Trophoblast cell (in vitro differentiated cells and primary cell): ENCODE measurements around the gene ATP10B.

ENCODE experiments used
- DNase-seq, 2 donors: peaks; one replicate each; pipeline ENCODE4 v3.0.0-alpha.2; 2016
- H2AFZ ChIP-seq: 2 replicates; pipeline ENCODE4 v1.6.1; 2013; ENCODE audit warnings: low read length, moderate library complexity, mild to moderate bottlenecking; ENCODE audit not compliant: insufficient read depth, poor library complexity
- H2AK5ac ChIP-seq: 2 replicates; pipeline ENCODE4 v1.6.1; 2013; ENCODE audit warnings: mild to moderate bottlenecking, low read length
- H2BK120ac ChIP-seq: 2 replicates; pipeline ENCODE4 v1.6.1; 2013; ENCODE audit warnings: low read length, mild to moderate bottlenecking, moderate library complexity; ENCODE audit not compliant: insufficient read depth, poor library complexity
- H2BK12ac ChIP-seq: 2 replicates; pipeline ENCODE4 v1.6.1; 2013; ENCODE audit warnings: mild to moderate bottlenecking, low read length, moderate library complexity
- H2BK5ac ChIP-seq: 2 replicates; pipeline ENCODE4 v1.6.1; 2013; ENCODE audit warnings: low read length, low read depth, moderate library complexity, mild to moderate bottlenecking; ENCODE audit not compliant: poor library complexity
- H3K14ac ChIP-seq: 2 replicates; pipeline ENCODE4 v1.6.1; 2013; ENCODE audit warnings: mild to moderate bottlenecking, low read length
- H3K18ac ChIP-seq: 2 replicates; pipeline ENCODE4 v1.6.1; 2013; ENCODE audit warnings: mild to moderate bottlenecking, low read length
- H3K23ac ChIP-seq: 2 replicates; pipeline ENCODE4 v1.6.1; 2013; ENCODE audit warnings: low read length
- H3K27ac ChIP-seq: 2 replicates; pipeline ENCODE4 v1.5.1; 2013; ENCODE audit warnings: low read depth, mild to moderate bottlenecking, inconsistent platforms, low read length, moderate library complexity
- H3K27me3 ChIP-seq: 2 replicates; pipeline ENCODE4 v1.6.1; 2013; ENCODE audit warnings: inconsistent platforms, mild to moderate bottlenecking, low read length, moderate library complexity; ENCODE audit not compliant: insufficient read depth
- H3K36me3 ChIP-seq, 2 experiments: 1 replicate in 1 of 2; 2 replicates in 1 of 2; pipeline ENCODE4 v1.6.1; 2013; ENCODE audit warnings: low read length in 2 of 2, mild to moderate bottlenecking in 2 of 2, moderate library complexity in 1 of 2; ENCODE audit not compliant: insufficient read depth in 2 of 2, control insufficient read depth in 1 of 2
- H3K4ac ChIP-seq: 2 replicates; pipeline ENCODE4 v1.6.1; 2013; ENCODE audit warnings: low read depth, mild to moderate bottlenecking, low read length, moderate library complexity
- H3K4me1 ChIP-seq, 2 experiments: 1 replicate in 1 of 2; 2 replicates in 1 of 2; pipeline ENCODE4 v1.6.1; 2013; ENCODE audit warnings: low read length in 2 of 2, mild to moderate bottlenecking in 2 of 2, moderate library complexity in 1 of 2; ENCODE audit not compliant: insufficient read depth in 2 of 2, control insufficient read depth in 1 of 2
- H3K4me2 ChIP-seq: 2 replicates; pipeline ENCODE4 v1.6.1; 2013; ENCODE audit warnings: inconsistent platforms, mild to moderate bottlenecking, low read length, moderate library complexity
- H3K4me3 ChIP-seq: 2 replicates; pipeline ENCODE4 v1.5.1; 2013; ENCODE audit warnings: mild to moderate bottlenecking, low read depth, low read length, inconsistent platforms
- H3K79me1 ChIP-seq: one replicate; pipeline ENCODE4 v1.6.1; 2013; ENCODE audit warnings: low read length
- H3K79me2 ChIP-seq: 2 replicates; pipeline ENCODE4 v1.6.1; 2013; ENCODE audit warnings: low read length, mild to moderate bottlenecking; ENCODE audit not compliant: control insufficient read depth, insufficient read depth, poor library complexity
- H3K9ac ChIP-seq: 2 replicates; pipeline ENCODE4 v1.6.1; 2013; ENCODE audit warnings: mild to moderate bottlenecking, low read length
- H3K9me3 ChIP-seq: 2 replicates; pipeline ENCODE4 v1.6.1; 2013; ENCODE audit warnings: low read depth, mild to moderate bottlenecking, control low read depth, inconsistent platforms, low read length; ENCODE audit not compliant: insufficient read depth
- H4K12ac ChIP-seq: 2 replicates; pipeline ENCODE4 v1.6.1; 2013; ENCODE audit warnings: low read depth, mild to moderate bottlenecking, low read length, moderate library complexity
- H4K8ac ChIP-seq: 2 replicates; pipeline ENCODE4 v1.6.1; 2013; ENCODE audit warnings: low read depth, mild to moderate bottlenecking, low read length, moderate library complexity
- H4K91ac ChIP-seq: one replicate; pipeline ENCODE4 v1.6.1; 2013; ENCODE audit warnings: low read depth, mild to moderate bottlenecking, low read length, moderate library complexity
- WGBS: extraction: QIAGEN DNeasy Blood & Tissue Kit; methylation state at CpG from one replicate; pipeline ENCODE4 v1.1.7; 2013; ENCODE audit warnings: missing lambda C conversion rate; ENCODE audit not compliant: insufficient read length, insufficient coverage; ENCODE audit errors: extremely low coverage; 5-methylcytosine and 5-hydroxymethylcytosine counted together

ATP10B gene

DNA sequence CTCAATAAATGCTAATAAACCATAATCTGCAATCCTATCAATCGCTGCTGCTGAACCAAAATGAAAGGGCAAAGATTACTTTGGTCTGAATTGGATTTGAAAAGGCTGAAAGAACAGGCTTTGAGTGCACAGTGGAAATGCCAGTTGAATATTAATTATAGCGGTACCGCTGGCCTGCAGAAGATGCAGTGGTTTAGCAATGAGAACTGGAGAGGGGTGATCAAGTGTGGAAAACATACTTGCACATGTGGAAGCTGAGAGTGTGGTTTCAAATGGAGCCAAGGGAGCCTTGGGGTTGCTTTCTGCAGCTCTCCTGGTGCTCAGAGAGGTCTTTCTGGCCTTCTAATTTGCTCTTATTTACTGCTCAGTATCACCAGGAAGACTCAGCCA lies 296.4 kb downstream of the ATP10B start:
- Histone ChIP-seq H3K27ac (peak overlapping the region; percentile 51), H4K12ac (no peak overlapping the region), H3K36me3 (no peaks in the 10 kb centered on the region), H3K9ac (no peak overlapping the region), H3K79me2 (no peaks in the 10 kb centered on the region), H3K4me2 (no peak overlapping the region), H3K18ac (no peak overlapping the region), H2BK5ac (no peak overlapping the region), H3K9me3 (no peaks in the 10 kb centered on the region), H3K4me3 (no peak overlapping the region), H3K4ac (no peak overlapping the region), H3K27me3 (no peaks in the 10 kb centered on the region), H2BK12ac (no peak overlapping the region), H4K91ac (no peak overlapping the region), H3K4me1 (peaks cover 0 to 10% of the 10 kb centered on the region in 2 experiments), H3K79me1 (no peaks in the 10 kb centered on the region), H4K8ac (no peak overlapping the region), H2AFZ (no peak overlapping the region), H2AK5ac (no peak overlapping the region), H3K23ac (no peak overlapping the region), H3K14ac (no peak overlapping the region), H2BK120ac (no peak overlapping the region)
- DNase-seq, result no peak
- WGBS, result no CpG with 5 or more reads among the region's 3 CpGs

DNA sequence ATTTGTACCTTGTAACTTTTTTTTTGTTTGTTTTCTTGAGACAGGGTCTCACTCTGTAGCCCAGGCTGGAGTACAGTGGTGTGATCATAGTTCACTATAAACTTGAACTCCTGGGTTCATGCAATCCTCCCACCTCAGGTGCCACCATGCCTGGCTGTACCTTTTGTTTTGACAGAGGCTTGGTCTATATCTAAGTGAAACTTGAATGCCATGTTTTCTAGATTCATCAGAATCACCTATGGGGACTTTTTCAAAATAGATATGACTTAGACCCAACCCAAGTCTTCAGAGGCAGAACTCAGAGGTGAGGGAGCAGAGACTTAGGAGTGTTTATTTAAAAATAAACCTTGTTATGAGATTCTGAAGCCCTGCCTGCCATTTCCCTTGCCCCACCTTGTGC lies 301.9 kb downstream of the ATP10B start:
- H3K4me1 ChIP-seq, result peaks cover 0 to 4% of the 10 kb centered on the region in 2 experiments
- H4K8ac ChIP-seq, result no peak overlapping the region
- H2BK120ac ChIP-seq, result no peak overlapping the region
- no peak overlapping the region for H3K4me3 ChIP-seq
- no peak overlapping the region for H2BK12ac ChIP-seq
- no peak overlapping the region for H3K27ac ChIP-seq
- no peak overlapping the region for H2BK5ac ChIP-seq
- H3K14ac ChIP-seq, result no peak overlapping the region
- H4K91ac ChIP-seq, result no peak overlapping the region
- H3K9ac ChIP-seq, result no peak overlapping the region
- no peak for DNase-seq
- no peak overlapping the region for H3K23ac ChIP-seq
- no peak overlapping the region for H3K4ac ChIP-seq
- H3K27me3 ChIP-seq, result no peaks in the 10 kb centered on the region
- H3K9me3 ChIP-seq, result peaks cover 1% of the 10 kb centered on the region
- H2AFZ ChIP-seq, result no peak overlapping the region
- H3K79me2 ChIP-seq, result no peaks in the 10 kb centered on the region
- H3K79me1 ChIP-seq, result no peaks in the 10 kb centered on the region
- H3K18ac ChIP-seq, result no peak overlapping the region
- no peaks in the 10 kb centered on the region for H3K36me3 ChIP-seq
- H2AK5ac ChIP-seq, result no peak overlapping the region
- H4K12ac ChIP-seq, result no peak overlapping the region
- no peak overlapping the region for H3K4me2 ChIP-seq

- Histone ChIP-seq H3K79me2 (no peaks in the 10 kb centered on the region), H3K9me3 (peaks cover 1% of the 10 kb centered on the region), H2BK12ac (no peak overlapping the region), H2AK5ac (no peak overlapping the region), H2BK5ac (no peak overlapping the region), H3K4me2 (no peak overlapping the region), H4K8ac (no peak overlapping the region), H4K91ac (no peak overlapping the region), H3K18ac (no peak overlapping the region), H3K36me3 (no peaks in the 10 kb centered on the region), H3K4ac (no peak overlapping the region), H3K4me3 (no peak overlapping the region), H3K9ac (no peak overlapping the region), H3K27ac (no peak overlapping the region), H3K14ac (no peak overlapping the region), H3K23ac (no peak overlapping the region), H2BK120ac (no peak overlapping the region), H4K12ac (no peak overlapping the region), H3K27me3 (no peaks in the 10 kb centered on the region), H3K4me1 (no peaks in the 10 kb centered on the region), H2AFZ (no peak overlapping the region), H3K79me1 (no peaks in the 10 kb centered on the region)
- no CpG with 5 or more reads among the region's 4 CpGs for WGBS
- no peak for DNase-seq
These were observed 302.9 kb downstream of the ATP10B start for GRCh38 chr5:160548949-160549645.

DNA sequence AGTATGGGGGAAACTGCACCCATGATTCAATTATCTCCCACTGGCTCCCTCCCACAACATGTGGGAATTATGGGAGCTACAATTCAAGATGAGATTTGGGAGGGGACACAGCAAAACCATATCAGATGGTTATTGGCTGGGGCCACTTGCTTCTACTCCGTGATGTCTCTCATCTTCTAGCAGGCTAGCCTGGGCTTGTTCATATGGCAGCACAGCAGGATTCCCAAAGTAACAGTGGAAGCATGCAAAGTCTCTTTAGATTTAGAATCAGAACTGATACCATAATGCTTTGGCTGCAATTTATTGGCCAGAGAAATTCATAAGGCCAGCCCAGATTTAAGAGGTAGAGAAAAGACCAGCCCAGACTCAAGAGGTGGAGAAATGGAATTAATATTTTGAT lies 304.1 kb downstream of the ATP10B start:
- Histone ChIP-seq H4K8ac (no peak overlapping the region), H3K27ac (no peak overlapping the region), H3K79me2 (no peaks in the 10 kb centered on the region), H3K4ac (no peak overlapping the region), H2BK5ac (no peak overlapping the region), H3K9me3 (peaks cover 1% of the 10 kb centered on the region), H3K4me1 (no peaks in the 10 kb centered on the region), H2AFZ (no peak overlapping the region), H4K12ac (no peak overlapping the region), H3K36me3 (no peaks in the 10 kb centered on the region), H4K91ac (no peak overlapping the region), H3K4me3 (no peak overlapping the region), H3K79me1 (no peaks in the 10 kb centered on the region), H2BK12ac (no peak overlapping the region), H3K18ac (no peak overlapping the region), H3K4me2 (no peak overlapping the region), H2AK5ac (no peak overlapping the region), H3K27me3 (no peaks in the 10 kb centered on the region), H3K9ac (no peak overlapping the region), H3K23ac (no peak overlapping the region), H3K14ac (no peak overlapping the region), H2BK120ac (no peak overlapping the region)
- no peak for DNase-seq
- no CpG with 5 or more reads among the region's 1 CpG for WGBS
